Kidney epithelial cell (primary cell): ENCODE results near the gene TAF4. TPM values are rescaled to one million over a fixed set of nuclear protein-coding genes. Genes with fewer than 3 reads are reported as not detected.

Experiments
- DNase-seq: peaks from one replicate; pipeline ENCODE4 v3.0.0-alpha.2; 2010; ENCODE audit warnings: low read depth
- H3K27me3 ChIP-seq: 2 replicates; pipeline ENCODE4 v1.6.0; 2011; ENCODE audit warnings: low read length; ENCODE audit not compliant: control insufficient read depth, insufficient read depth
- H3K36me3 ChIP-seq: 2 replicates; pipeline ENCODE4 v1.5.1; 2011; ENCODE audit warnings: low read length; ENCODE audit not compliant: control insufficient read depth, insufficient read depth
- H3K4me3 ChIP-seq: 2 replicates; pipeline ENCODE4 v1.5.1; 2011; ENCODE audit warnings: low read depth, mild to moderate bottlenecking, control low read depth, low read length
- total RNA-seq: library from RNA; depleted of rRNA; stranded (reverse); fragments of >200 nt; gene quantifications from 2 replicates; pipeline ENCODE4 v1.2.3, GENCODE V29; 2015
- TF ChIP-seq, protein P1 (sequence below): IDR thresholded peaks from 2 replicates; pipeline ENCODE4 v1.5.1; 2011; ENCODE audit warnings: mild to moderate bottlenecking, moderate library complexity, low read length, control low read depth, inconsistent platforms; ENCODE audit not compliant: insufficient read depth, poor library complexity, severe bottlenecking

The TAF4 gene
- total RNA-seq, 1 donor from 2014 or later, result 5.9 TPM

DNA sequence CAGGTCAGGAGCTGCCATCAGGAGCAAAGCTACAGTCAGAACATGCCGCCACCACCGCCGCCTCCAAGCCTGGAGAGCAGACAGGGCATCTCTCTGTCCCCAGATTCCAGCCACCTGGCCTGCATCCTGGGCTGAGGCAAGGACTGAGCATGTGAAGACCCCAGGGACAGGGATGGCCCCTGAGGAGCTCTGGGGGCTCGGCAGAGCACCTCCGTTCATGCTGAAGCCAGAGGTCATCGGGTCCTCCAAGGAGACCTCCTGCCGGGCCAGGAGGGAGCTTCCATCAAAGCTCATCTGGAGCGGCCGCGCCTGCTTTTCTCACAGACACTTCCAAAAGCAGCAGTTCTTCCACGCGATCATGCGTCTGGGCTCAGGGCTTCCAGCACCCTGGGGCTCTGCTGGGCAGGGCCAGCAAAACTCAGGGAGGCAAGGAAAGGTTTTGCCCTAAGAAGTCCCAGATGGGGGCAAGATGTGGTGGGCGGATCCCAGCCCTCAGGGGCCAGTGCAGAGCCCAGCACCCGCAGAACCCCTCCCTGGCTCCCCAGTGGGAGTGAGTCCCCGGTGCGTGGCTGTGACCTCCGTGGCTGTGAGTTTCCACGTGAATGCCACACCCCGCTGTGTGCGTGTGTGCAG is 138.4 kb downstream of the TAF4 start:
- TF ChIP-seq, protein P1, sequence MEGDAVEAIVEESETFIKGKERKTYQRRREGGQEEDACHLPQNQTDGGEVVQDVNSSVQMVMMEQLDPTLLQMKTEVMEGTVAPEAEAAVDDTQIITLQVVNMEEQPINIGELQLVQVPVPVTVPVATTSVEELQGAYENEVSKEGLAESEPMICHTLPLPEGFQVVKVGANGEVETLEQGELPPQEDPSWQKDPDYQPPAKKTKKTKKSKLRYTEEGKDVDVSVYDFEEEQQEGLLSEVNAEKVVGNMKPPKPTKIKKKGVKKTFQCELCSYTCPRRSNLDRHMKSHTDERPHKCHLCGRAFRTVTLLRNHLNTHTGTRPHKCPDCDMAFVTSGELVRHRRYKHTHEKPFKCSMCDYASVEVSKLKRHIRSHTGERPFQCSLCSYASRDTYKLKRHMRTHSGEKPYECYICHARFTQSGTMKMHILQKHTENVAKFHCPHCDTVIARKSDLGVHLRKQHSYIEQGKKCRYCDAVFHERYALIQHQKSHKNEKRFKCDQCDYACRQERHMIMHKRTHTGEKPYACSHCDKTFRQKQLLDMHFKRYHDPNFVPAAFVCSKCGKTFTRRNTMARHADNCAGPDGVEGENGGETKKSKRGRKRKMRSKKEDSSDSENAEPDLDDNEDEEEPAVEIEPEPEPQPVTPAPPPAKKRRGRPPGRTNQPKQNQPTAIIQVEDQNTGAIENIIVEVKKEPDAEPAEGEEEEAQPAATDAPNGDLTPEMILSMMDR, result no peak
- no peak for DNase-seq
- no peak overlapping the region for H3K4me3 ChIP-seq
- H3K27me3 ChIP-seq, result peaks cover under 1% of the 10 kb centered on the region
- H3K36me3 ChIP-seq, result no peaks in the 10 kb centered on the region

DNA sequence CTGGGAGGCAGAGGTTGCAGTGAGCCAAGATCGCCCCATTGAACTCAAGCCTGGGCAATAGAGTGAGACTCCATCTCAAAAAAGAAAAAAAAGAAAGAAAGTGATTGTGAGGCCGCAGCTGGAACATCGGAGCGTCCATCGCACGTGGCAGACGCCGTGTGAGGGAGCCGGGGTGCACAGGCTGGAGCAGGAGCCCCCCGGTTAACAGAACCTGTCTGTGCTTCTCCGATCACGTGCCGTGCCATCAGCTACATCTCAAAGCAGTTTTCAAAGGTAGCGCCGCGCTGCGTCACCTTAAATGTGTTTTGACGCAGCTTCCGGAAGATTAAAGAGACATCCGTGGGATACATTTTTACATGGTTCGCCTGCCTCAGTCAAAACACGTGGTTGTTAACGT is 138.9 kb downstream of the TAF4 start:
- H3K4me3 ChIP-seq, result no peak overlapping the region
- TF ChIP-seq, protein P1, result no peak
- DNase-seq, result no peak
- peaks cover 2% of the 10 kb centered on the region for H3K27me3 ChIP-seq
- no peaks in the 10 kb centered on the region for H3K36me3 ChIP-seq

DNA sequence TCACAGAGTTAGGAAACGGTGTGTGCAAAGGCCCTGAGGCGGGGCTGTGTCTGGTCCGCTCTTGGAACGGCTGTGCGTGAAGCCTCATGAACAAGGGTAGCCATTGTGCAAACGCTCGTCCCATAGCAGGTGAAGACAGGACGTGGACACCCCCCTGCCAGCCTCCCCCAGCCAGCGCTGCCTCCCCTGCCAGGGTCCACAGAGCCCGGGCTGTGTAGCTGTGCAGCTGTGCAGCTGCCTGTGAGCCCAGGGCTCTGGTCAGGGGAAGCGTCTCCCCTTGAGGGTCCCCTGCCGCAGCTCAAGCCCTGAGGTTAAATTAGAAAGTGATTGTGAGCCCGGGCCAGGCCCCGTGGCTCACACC is 139.4 kb downstream of the TAF4 start:
- no peak for DNase-seq
- Histone ChIP-seq H3K4me3 (no peak overlapping the region), H3K36me3 (no peaks in the 10 kb centered on the region), H3K27me3 (peaks cover 2% of the 10 kb centered on the region)
- TF ChIP-seq, protein P1, result no peak

DNA sequence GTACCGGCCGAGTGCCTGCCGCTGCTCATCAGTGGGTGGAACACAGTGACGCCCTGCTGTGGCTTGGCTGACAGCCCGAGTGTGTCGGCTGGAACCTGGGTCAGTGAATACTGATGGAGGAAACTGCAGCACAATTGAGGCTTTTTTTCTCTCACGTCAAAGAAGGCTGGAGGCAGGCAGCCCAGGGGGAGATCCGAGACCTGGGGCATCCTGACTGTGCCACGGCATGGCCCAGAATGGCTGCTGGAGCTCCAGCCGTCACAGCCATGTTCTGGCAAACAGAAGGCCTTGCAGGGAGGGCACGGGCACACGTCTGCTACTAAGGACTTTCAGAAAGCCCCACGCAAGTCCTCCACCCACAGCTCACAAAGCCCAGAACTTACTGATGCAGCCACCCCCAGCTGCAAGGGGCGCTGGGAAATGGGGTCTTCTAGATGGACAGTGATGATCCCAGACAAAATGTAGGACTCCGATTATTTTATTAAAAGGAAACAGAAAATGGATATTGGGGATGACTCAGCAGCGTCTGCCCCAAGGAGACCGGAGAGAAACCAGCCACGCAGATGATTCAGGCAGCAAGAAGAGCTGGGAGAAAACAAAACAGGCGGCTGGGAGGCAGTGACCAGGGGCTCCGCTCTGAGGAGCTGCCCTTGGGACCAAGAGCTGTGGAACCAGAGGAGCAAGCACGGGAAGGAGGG is 140.0 kb downstream of the TAF4 start:
- no peak for DNase-seq

DNA sequence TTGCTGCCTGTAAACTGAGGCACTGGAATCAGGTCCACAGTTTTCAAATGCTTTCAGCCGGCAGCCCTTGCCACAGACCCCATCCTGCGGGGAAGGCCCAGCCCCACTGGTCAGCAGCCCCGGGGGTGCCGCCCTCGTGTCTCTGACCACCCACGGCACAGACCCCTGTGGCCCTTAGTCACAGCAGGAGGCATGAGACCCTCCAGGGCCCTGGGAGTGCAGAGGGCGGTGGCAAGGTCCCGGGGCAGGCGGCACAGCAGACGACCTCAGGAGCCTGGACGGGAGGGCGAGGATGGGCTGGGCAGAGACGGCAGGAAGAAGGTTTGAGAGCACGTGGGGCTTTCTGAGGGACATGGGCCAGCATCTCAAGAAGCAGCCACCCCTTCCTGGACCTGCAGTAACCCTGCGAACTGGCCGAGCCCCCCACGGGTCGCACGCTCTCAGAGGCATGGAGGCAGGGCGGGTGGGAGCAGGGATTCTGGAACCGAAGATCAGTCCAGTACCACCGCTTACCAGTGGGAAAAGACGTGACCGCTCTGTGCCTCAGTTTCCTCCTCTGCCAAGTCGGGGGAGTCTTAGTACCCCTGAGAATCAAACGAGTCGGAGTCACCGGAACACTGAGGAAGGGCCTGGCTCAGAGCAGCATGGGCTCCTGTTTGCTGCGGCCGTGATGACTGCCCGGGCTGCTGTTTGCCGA is 140.7 kb downstream of the TAF4 start:
- H3K27me3 ChIP-seq, result peaks cover 2% of the 10 kb centered on the region
- H3K36me3 ChIP-seq, result no peaks in the 10 kb centered on the region
- H3K4me3 ChIP-seq, result no peak overlapping the region
- TF ChIP-seq, protein P1, result no peak
- no peak for DNase-seq

More for the DNA sequence above, 140.0 kb downstream of the TAF4 start:
- H3K27me3 ChIP-seq, result peaks cover 2% of the 10 kb centered on the region
- H3K4me3 ChIP-seq, result no peak overlapping the region
- no peaks in the 10 kb centered on the region for H3K36me3 ChIP-seq
- TF ChIP-seq, protein P1, result no peak

Other genes starting within 250 kb of the TAF4 start
- 23.3 and 34.2 TPM in 2 replicates for gene LSM14B, start 56.6 kb upstream of the TAF4 start, total RNA-seq
- 412 and 420 TPM in 2 replicates for gene PSMA7, start 77.5 kb upstream of the TAF4 start, total RNA-seq
- 9.6 and 15.9 TPM in 2 replicates for gene SS18L1, start 77.9 kb upstream of the TAF4 start, total RNA-seq
- 19.5 and 31.9 TPM in 2 replicates for gene MTG2, start 117.1 kb upstream of the TAF4 start, total RNA-seq
- gene HRH3, start 154.4 kb upstream of the TAF4 start, total RNA-seq, result not detected in 2 replicates
- 26.5 and 30.3 TPM in 2 replicates for gene OSBPL2, start 172.6 kb upstream of the TAF4 start, total RNA-seq
- gene ADRM1, start 237.1 kb upstream of the TAF4 start, total RNA-seq, result 193 and 216 TPM in 2 replicates